Measurements from ENCODE around the gene DCBLD2. TPM values are rescaled to one million over a fixed set of nuclear protein-coding genes. Genes with fewer than 3 reads are reported as not detected.

The DCBLD2 gene
- total RNA-seq, 1 experiment from 2014 or later: 48.0 TPM

- Histone ChIP-seq H3K4me2 (ENCODE audit: insufficient read depth, insufficient read length, low read length) (no peak overlapping the region), H3K56ac (ENCODE audit: insufficient read length, low read depth, low read length) (no peak overlapping the region), H3K79me2 (ENCODE audit: insufficient read depth, low read length) (no peaks in the 10 kb centered on the region), H2AFZ (ENCODE audit: low read length) (no peak overlapping the region), H2AK5ac (ENCODE audit: insufficient read length, low read length) (no peak overlapping the region), H4K8ac (replicated peaks; ENCODE audit: insufficient read length, low read depth, low read length) (no peak overlapping the region), H2BK120ac (ENCODE audit: low read depth, low read length, poor library complexity, severe bottlenecking) (no peak overlapping the region), H3K79me1 (ENCODE audit: insufficient read depth, low read depth, low read length, poor library complexity, severe bottlenecking) (no peaks in the 10 kb centered on the region), H2BK15ac (ENCODE audit: low read depth, low read length) (no peak overlapping the region), H3K18ac (ENCODE audit: insufficient read length, low read depth, low read length) (no peak overlapping the region), H3K4ac (ENCODE audit: low read depth, low read length) (no peak overlapping the region), H3K27ac (ENCODE audit: insufficient read length, low read depth, low read length) (no peak overlapping the region), H2BK5ac (ENCODE audit: insufficient read length, low read length) (no peak overlapping the region), H2BK12ac (ENCODE audit: insufficient read length, low read depth, low read length) (no peak overlapping the region), H3K9ac (ENCODE audit: extremely low read depth, insufficient read length, low read length) (no peak overlapping the region), H4K20me1 (ENCODE audit: control insufficient read depth, insufficient read depth, insufficient read length) (no peaks in the 10 kb centered on the region), H3K9me3 (ENCODE audit: control insufficient read depth, low read depth, low read length) (no peaks in the 10 kb centered on the region), H3K23ac (ENCODE audit: insufficient read length, low read depth, low read length) (no peak overlapping the region), H3K23me2 (ENCODE audit: insufficient read length, low read depth, low read length, poor library complexity, severe bottlenecking) (no peaks in the 10 kb centered on the region), H3K14ac (ENCODE audit: insufficient read depth, low read length) (no peak overlapping the region), H3K4me1 (ENCODE audit: insufficient read depth, low read length) (no peaks in the 10 kb centered on the region), H3T11ph (ENCODE audit: low read length) (no peak overlapping the region), H4K5ac (ENCODE audit: insufficient read length, low read depth, low read length) (no peak overlapping the region), H3K27me3 (ENCODE audit: insufficient read depth, low read length) (no peaks in the 10 kb centered on the region), H2BK20ac (ENCODE audit: low read depth, low read length, poor library complexity, severe bottlenecking) (no peak overlapping the region), H4K91ac (ENCODE audit: insufficient read length, low read depth, low read length) (no peak overlapping the region)
- Mint-ChIP-seq H3K4me3 (no peak overlapping the region), H3K36me3 (ENCODE audit: insufficient read depth in 1 of 3, low read depth in 3 of 3) (no peaks in the 10 kb centered on the region), H3K4me1 (peaks cover 3 to 6% of the 10 kb centered on the region in 2 experiments), H3K9me3 (no peaks in the 10 kb centered on the region), H3K27me3 (ENCODE audit: low read depth) (no peaks in the 10 kb centered on the region), H3K27ac (no peak overlapping the region)
- no peak for TF ChIP-seq CTCF (conservative IDR thresholded peaks at IDR 0.05)
- no CpG with 5 or more reads among the region's 3 CpGs for WGBS (ENCODE audit: extremely low coverage, insufficient read length, low lambda C conversion rate)
- DNase-seq: no peak
These were observed 147.0 kb downstream of the DCBLD2 start for GRCh38 chr3:98754483-98754882.
